ENCODE measurements around the gene LACTBL1. TPM values are rescaled to one million over a fixed set of nuclear protein-coding genes. Genes with fewer than 3 reads are reported as not detected.

LACTBL1 gene
- polyA plus RNA-seq, 1 experiment: not detected

- H3K4me3 ChIP-seq (ENCODE audit: low read depth, low read length): no peak overlapping the region
- ChIA-PET CTCF (interaction anchor here (0.8 to 3.2 kb wide), 4 partner anchors 10 to 215 kb away, joined by 3 to 20 read pairs (median 4); no protein-coding TSS in a partner anchor), POLR2A (no interaction called here)
- TF ChIP-seq CTCF (IDR thresholded peaks at IDR 0.05; ENCODE audit: insufficient read depth, low read depth, low read length): no peak
- no peaks in the 10 kb centered on the region; the same call in 1 of the 2 replicates for H3K27me3 ChIP-seq (ENCODE audit: control insufficient read depth, insufficient read depth, low read length)
- no peaks in the 10 kb centered on the region for H3K36me3 ChIP-seq (ENCODE audit: control insufficient read depth, insufficient read depth, low read length)
- no peak for DNase-seq (ENCODE audit: low read depth)
Measured at GRCh38 chr1:22919341-22920025, 53.2 kb downstream of the LACTBL1 start.

- no peaks in the 10 kb centered on the region; the same call in 1 of the 2 replicates for H3K27me3 ChIP-seq (ENCODE audit: control insufficient read depth, insufficient read depth, low read length)
- ChIA-PET POLR2A (no interaction called here), CTCF (interaction anchor here (0.8 to 3.2 kb wide), 2 partner anchors 11 to 57 kb away, joined by 4 to 20 read pairs; no protein-coding TSS in a partner anchor)
- H3K4me3 ChIP-seq (ENCODE audit: low read depth, low read length): no peak overlapping the region
- no peaks in the 10 kb centered on the region for H3K36me3 ChIP-seq (ENCODE audit: control insufficient read depth, insufficient read depth, low read length)
- TF ChIP-seq CTCF (IDR thresholded peaks at IDR 0.05; ENCODE audit: insufficient read depth, low read depth, low read length): no peak
- DNase-seq (ENCODE audit: low read depth): no peak
Measured at GRCh38 chr1:22918644-22919043, 54.0 kb downstream of the LACTBL1 start.

GRCh38 chr1:22917989-22918388 lies 54.7 kb downstream of the LACTBL1 start:
- Histone ChIP-seq H3K27me3 (ENCODE audit: control insufficient read depth, insufficient read depth, low read length) (no peaks in the 10 kb centered on the region; the same call in 1 of the 2 replicates), H3K4me3 (ENCODE audit: low read depth, low read length) (no peak overlapping the region), H3K36me3 (ENCODE audit: control insufficient read depth, insufficient read depth, low read length) (peaks cover 1% of the 10 kb centered on the region; the same call in 1 of the 2 replicates)
- ChIA-PET POLR2A (no interaction called here), CTCF (no interaction called here)
- no peak for TF ChIP-seq CTCF (IDR thresholded peaks at IDR 0.05; ENCODE audit: insufficient read depth, low read depth, low read length)
- DNase-seq (ENCODE audit: low read depth): no peak

- TF ChIP-seq CTCF (IDR thresholded peaks at IDR 0.05; ENCODE audit: insufficient read depth, low read depth, low read length): no peak
- Histone ChIP-seq H3K4me3 (ENCODE audit: low read depth, low read length) (no peak overlapping the region), H3K27me3 (ENCODE audit: control insufficient read depth, insufficient read depth, low read length) (no peaks in the 10 kb centered on the region; the same call in 1 of the 2 replicates), H3K36me3 (ENCODE audit: control insufficient read depth, insufficient read depth, low read length) (peaks cover 3% of the 10 kb centered on the region)
- no peak for DNase-seq (ENCODE audit: low read depth)
- POLR2A ChIA-PET: no interaction called here
- CTCF ChIA-PET: interaction anchor here (1.2 kb wide), 1 partner anchor 15 kb away, joined by 3 read pairs; no protein-coding TSS in a partner anchor
Measured at GRCh38 chr1:22916471-22916820, 56.2 kb downstream of the LACTBL1 start.

- Histone ChIP-seq H3K27me3 (ENCODE audit: control insufficient read depth, insufficient read depth, low read length) (no peaks in the 10 kb centered on the region), H3K4me3 (ENCODE audit: low read depth, low read length) (no peak overlapping the region), H3K36me3 (ENCODE audit: control insufficient read depth, insufficient read depth, low read length) (peaks cover 3% of the 10 kb centered on the region)
- DNase-seq (ENCODE audit: low read depth): no peak
- TF ChIP-seq CTCF (IDR thresholded peaks at IDR 0.05; ENCODE audit: insufficient read depth, low read depth, low read length): no peak
- POLR2A ChIA-PET: no interaction called here
- CTCF ChIA-PET: interaction anchor here (1.2 kb wide), 1 partner anchor 15 kb away, joined by 3 read pairs; no protein-coding TSS in a partner anchor
Measured at GRCh38 chr1:22915816-22916470, 56.7 kb downstream of the LACTBL1 start.
